Measurements from ENCODE around the gene PRKCQ.

The PRKCQ gene

DNA sequence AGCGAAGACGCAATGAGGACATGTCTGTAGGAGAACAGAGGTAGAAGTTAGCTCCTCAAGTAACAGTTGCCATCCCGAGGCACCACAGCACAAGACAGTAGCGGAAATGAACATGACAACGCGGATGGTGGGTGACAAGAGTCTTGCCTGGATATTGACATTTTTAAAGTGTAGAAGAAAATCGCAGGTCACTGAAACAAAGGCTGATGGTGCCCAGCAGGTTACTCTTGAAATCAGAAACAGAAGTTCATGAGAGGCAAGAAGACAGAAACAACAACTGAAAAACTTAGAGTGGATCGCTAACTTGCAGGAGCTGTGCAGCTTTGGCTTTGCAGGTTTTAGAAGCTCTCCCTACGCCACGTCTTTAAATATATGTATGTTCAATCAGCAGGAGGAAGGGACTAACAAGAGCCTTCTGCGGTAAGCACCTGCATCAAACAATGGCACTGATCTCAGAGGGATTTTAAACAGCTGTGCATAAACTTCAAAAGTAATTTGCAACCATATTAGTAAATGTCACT is 1.8 kb downstream of the PRKCQ start:
- H3K27me3 ChIP-seq (ENCODE audit: insufficient read depth, poor library complexity, severe bottlenecking): no peaks in the 10 kb centered on the region
- H3K27ac ChIP-seq (replicated peaks): no peak overlapping the region
- no peak for TF ChIP-seq SPI1 (IDR thresholded peaks at IDR 0.05; ENCODE audit: borderline replicate concordance, low read depth)
- no peak for TF ChIP-seq GABPA (IDR thresholded peaks at IDR 0.05; ENCODE audit: low read depth)
- TF ChIP-seq, protein P1, sequence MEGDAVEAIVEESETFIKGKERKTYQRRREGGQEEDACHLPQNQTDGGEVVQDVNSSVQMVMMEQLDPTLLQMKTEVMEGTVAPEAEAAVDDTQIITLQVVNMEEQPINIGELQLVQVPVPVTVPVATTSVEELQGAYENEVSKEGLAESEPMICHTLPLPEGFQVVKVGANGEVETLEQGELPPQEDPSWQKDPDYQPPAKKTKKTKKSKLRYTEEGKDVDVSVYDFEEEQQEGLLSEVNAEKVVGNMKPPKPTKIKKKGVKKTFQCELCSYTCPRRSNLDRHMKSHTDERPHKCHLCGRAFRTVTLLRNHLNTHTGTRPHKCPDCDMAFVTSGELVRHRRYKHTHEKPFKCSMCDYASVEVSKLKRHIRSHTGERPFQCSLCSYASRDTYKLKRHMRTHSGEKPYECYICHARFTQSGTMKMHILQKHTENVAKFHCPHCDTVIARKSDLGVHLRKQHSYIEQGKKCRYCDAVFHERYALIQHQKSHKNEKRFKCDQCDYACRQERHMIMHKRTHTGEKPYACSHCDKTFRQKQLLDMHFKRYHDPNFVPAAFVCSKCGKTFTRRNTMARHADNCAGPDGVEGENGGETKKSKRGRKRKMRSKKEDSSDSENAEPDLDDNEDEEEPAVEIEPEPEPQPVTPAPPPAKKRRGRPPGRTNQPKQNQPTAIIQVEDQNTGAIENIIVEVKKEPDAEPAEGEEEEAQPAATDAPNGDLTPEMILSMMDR (IDR thresholded peaks at IDR 0.05; ENCODE audit: insufficient read depth, low read length): no peak
- no peak for TF ChIP-seq POLR2AphosphoS5 (IDR thresholded peaks at IDR 0.05; ENCODE audit: low read depth)
- no peak for DNase-seq (ENCODE audit: low read depth in 1 of 2, low spot score in 1 of 2)
- no peak overlapping the region for H3K4me3 ChIP-seq (replicated peaks; ENCODE audit: insufficient read depth, low read length)

DNA sequence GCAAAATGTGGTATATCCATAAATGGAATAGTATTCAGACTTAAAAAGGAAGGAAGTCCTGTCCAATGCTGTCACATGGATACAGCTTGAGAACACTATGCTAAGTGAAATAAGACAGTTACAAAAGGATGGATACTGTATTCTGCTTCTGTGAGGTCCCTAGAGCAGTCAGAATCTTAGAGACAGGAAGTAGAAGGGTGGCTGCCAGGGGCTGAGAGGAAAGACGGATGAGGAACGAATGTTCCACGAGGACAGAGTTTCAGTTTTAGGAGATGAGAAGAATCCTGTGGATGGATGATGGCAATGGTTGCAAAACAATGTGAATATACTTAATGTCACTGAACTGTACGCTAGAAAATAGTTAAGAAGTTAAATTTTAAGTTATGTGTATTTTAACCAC is 3.8 kb downstream of the PRKCQ start:
- TF ChIP-seq SPI1 (IDR thresholded peaks at IDR 0.05; ENCODE audit: borderline replicate concordance, low read depth) (no peak), POLR2AphosphoS5 (IDR thresholded peaks at IDR 0.05; ENCODE audit: low read depth) (no peak), GABPA (IDR thresholded peaks at IDR 0.05; ENCODE audit: low read depth) (no peak)
- TF ChIP-seq, protein P1 (IDR thresholded peaks at IDR 0.05; ENCODE audit: insufficient read depth, low read length): no peak
- no peak for DNase-seq (ENCODE audit: low read depth in 1 of 2, low spot score in 1 of 2)
- Histone ChIP-seq H3K27me3 (ENCODE audit: insufficient read depth, poor library complexity, severe bottlenecking) (no peaks in the 10 kb centered on the region), H3K4me3 (replicated peaks; ENCODE audit: insufficient read depth, low read length) (no peak overlapping the region), H3K27ac (replicated peaks) (no peak overlapping the region)

DNA sequence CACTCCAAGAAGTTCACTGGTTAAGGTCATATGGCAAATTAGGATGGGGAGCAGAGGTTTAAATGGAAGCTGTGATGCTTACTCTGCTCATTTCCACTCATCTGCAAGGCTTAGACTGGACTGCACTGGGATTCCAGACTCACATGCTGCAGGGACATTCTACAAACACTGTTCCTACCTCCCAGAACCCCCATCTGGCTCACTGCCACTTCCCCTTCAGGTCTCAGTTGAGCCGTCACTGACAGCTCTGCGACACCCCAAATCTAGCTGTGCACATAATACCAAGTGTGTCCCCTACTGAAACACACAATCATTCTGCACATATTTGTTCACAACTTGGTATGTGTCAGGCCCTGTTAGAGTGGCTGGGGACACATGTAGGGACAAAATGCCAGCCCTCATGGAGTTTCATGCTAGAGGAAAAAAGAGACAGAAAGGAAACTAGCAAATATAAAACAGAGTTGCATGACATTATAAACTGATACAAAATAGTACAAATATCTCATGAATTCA is 5.4 kb downstream of the PRKCQ start:
- no peaks in the 10 kb centered on the region for H3K27me3 ChIP-seq (ENCODE audit: insufficient read depth, poor library complexity, severe bottlenecking)
- H3K27ac ChIP-seq (replicated peaks): no peak overlapping the region
- no peak for DNase-seq (ENCODE audit: low read depth in 1 of 2, low spot score in 1 of 2)
- TF ChIP-seq GABPA (IDR thresholded peaks at IDR 0.05; ENCODE audit: low read depth) (no peak), SPI1 (IDR thresholded peaks at IDR 0.05; ENCODE audit: borderline replicate concordance, low read depth) (no peak)
- TF ChIP-seq, protein P2, sequence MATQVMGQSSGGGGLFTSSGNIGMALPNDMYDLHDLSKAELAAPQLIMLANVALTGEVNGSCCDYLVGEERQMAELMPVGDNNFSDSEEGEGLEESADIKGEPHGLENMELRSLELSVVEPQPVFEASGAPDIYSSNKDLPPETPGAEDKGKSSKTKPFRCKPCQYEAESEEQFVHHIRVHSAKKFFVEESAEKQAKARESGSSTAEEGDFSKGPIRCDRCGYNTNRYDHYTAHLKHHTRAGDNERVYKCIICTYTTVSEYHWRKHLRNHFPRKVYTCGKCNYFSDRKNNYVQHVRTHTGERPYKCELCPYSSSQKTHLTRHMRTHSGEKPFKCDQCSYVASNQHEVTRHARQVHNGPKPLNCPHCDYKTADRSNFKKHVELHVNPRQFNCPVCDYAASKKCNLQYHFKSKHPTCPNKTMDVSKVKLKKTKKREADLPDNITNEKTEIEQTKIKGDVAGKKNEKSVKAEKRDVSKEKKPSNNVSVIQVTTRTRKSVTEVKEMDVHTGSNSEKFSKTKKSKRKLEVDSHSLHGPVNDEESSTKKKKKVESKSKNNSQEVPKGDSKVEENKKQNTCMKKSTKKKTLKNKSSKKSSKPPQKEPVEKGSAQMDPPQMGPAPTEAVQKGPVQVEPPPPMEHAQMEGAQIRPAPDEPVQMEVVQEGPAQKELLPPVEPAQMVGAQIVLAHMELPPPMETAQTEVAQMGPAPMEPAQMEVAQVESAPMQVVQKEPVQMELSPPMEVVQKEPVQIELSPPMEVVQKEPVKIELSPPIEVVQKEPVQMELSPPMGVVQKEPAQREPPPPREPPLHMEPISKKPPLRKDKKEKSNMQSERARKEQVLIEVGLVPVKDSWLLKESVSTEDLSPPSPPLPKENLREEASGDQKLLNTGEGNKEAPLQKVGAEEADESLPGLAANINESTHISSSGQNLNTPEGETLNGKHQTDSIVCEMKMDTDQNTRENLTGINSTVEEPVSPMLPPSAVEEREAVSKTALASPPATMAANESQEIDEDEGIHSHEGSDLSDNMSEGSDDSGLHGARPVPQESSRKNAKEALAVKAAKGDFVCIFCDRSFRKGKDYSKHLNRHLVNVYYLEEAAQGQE (IDR thresholded peaks at IDR 0.05; ENCODE audit: insufficient replicate concordance, low read depth): no peak
- TF ChIP-seq, protein P1 (IDR thresholded peaks at IDR 0.05; ENCODE audit: insufficient read depth, low read length): no peak
- no peak overlapping the region for H3K4me3 ChIP-seq (replicated peaks; ENCODE audit: insufficient read depth, low read length)

DNA sequence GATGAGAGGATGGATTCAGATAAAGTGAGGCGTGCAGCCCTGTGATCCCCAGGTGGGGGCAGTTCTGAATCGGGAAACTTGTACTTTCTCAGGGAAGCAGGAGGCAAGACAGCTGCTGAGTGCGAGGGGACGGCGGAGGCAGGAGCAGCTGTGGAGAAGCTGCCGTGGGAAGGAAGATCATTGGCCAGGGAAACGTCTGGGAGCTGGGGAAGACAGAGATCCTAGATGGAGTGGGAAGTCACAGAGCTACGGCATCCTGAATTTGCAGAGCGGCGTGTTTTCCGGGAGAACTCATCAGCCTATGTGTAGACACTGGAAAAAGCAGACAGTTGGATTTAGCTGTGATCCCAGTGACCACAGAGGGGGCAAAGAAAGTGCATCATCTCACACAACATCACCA is 9.2 kb downstream of the PRKCQ start:
- no peak for DNase-seq (ENCODE audit: low read depth in 1 of 2, low spot score in 1 of 2)
- H3K4me3 ChIP-seq (replicated peaks; ENCODE audit: insufficient read depth, low read length): no peak overlapping the region
- H3K27ac ChIP-seq (replicated peaks): no peak overlapping the region
- TF ChIP-seq, protein P1 (IDR thresholded peaks at IDR 0.05; ENCODE audit: insufficient read depth, low read length): no peak
- TF ChIP-seq SPI1 (IDR thresholded peaks at IDR 0.05; ENCODE audit: borderline replicate concordance, low read depth) (no peak), GABPA (IDR thresholded peaks at IDR 0.05; ENCODE audit: low read depth) (no peak), POLR2AphosphoS5 (IDR thresholded peaks at IDR 0.05; ENCODE audit: low read depth) (no peak)
- TF ChIP-seq, protein P2 (IDR thresholded peaks at IDR 0.05; ENCODE audit: insufficient replicate concordance, low read depth): no peak
- H3K27me3 ChIP-seq (ENCODE audit: insufficient read depth, poor library complexity, severe bottlenecking): no peaks in the 10 kb centered on the region

Data from HL-60 (cell line).